GM18870 (cell line): ENCODE measurements around the gene C19orf25.
"Not testable (repeated sequence)": the region's sequence is repeated elsewhere in the genome, so short reads cannot be mapped to it uniquely, and the experiment has no call there.

Experiments
- ATAC-seq: cut with Tn5 transposase; IDR thresholded peaks from one replicate; pipeline ENCODE4 v1.9.1; 2021; ENCODE audit warnings: moderate library complexity; ENCODE audit not compliant: unreplicated experiment

The C19orf25 gene

GRCh38 chr19:1512671-1513498 is 33.9 kb upstream of the C19orf25 start, which contains the start of gene ADAMTSL5:
ADAMTSL5 (minus strand) TSS chr19:1513019; CDS start chr19:1510943, 2,076 bp downstream.
- ATAC-seq: no peak

GRCh38 chr19:1511318-1512317 is 32.6 kb upstream of the C19orf25 start:
- no peak for ATAC-seq

GRCh38 chr19:1510807-1511206 is 31.8 kb upstream of the C19orf25 start:
- no peak for ATAC-seq

DNA sequence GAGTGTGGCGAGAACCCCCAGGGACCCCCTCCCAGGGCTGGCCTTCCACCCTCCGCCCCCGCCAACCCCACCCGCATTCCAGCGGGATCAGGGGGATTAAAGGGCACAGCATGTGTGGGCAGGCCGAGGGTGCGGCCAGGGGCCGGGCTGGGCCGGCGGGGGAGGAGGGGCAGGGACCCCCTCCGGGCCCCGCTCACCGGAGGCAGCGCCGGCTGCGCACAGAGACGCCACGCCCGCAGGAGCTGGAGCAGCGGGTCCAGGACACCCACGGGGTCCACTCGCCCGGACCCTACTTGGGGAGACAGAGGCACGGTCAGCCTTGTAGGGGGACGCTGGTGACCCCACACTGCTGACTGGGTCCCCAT is 31.4 kb upstream of the C19orf25 start:
- ATAC-seq: no peak

GRCh38 chr19:1509602-1510441 is 30.8 kb upstream of the C19orf25 start:
- ATAC-seq: no peak

- ATAC-seq: no peak
These were observed 29.5 kb upstream of the C19orf25 start for GRCh38 chr19:1508507-1508856.

DNA sequence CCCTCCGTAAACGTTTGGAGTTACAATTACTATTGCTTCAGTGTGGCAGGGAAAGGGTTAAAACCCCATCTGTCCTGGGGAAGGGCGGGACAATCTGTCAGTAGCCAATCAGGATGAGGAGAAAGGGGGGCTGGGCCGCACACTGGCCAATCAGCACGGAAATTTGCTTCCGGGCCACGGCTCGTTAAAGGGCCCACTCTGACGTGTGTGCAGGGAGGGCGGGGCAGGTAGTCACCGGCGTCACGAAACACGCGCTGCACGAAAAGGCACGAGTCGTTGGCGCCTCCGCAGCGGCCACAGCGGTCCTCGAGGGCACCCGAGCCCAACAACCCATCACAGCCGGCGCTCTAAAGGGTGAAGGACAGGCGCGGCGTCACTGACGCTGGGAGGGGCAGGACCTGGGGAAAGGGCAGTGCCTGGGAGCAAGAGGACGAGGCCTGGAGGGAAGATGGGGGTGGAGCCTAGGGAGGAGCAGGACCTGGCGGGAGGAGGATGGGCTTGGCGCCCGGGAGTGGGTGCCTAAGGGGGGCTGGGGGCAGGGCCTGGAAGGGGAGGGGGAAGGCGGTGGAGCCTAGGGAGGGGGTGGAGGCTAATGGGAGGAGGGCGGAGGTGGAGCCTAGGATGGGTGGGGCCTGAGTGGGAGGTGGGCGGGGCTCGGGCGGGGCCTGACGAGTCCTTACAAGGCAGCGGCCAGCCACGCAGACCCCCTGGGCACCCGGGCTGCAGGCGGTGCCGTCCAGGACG is 28.9 kb upstream of the C19orf25 start:
- no peak for ATAC-seq

DNA sequence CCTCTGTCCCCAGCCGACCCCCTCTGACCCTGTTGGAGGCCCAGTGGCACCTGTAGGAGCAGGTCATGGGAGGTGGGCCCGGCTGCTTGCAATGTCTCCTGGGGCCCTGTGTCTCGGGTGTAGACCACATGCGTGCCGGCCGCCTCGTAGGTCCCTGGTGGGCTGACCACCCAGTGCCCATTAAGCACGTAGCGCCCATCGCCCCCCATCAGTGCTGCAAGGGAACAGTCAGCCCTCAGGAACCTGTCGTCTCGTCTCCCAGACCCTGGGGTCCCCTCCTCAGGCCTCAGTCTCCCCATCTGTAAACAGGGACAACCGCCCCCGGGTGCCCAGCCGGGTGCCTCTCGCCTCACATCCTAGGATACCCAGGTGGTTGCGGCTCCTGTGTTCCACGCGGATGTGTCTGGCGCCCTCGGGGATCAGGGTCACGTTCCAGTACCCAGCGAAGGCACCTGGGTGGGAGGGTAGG is 28.2 kb upstream of the C19orf25 start:
- no peak for ATAC-seq

- no peak for ATAC-seq
These were observed 27.2 kb upstream of the C19orf25 start for GRCh38 chr19:1505991-1506881.

DNA sequence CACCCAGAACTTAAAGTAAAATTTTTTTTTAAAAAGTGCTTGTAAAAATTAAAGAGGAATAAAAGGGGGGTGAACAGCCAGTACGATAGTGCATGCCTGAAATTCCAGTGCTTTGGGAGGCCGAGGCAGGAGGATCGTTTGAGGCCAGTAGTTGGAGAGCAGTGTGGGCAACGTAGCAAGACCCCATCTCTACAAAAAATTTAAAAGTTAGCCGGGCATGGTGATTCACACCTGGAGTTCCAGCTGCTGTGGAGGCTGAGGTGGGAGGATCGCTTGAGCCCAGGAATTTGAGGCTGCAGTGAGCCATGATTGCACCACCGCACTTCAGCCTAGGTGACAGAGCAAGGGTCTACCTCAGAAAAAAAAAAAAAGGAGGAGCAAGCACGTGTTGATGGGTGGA is 26.0 kb upstream of the C19orf25 start:
- no peak for ATAC-seq

- ATAC-seq: no peak
These were observed 25.1 kb upstream of the C19orf25 start for GRCh38 chr19:1503925-1504773.

DNA sequence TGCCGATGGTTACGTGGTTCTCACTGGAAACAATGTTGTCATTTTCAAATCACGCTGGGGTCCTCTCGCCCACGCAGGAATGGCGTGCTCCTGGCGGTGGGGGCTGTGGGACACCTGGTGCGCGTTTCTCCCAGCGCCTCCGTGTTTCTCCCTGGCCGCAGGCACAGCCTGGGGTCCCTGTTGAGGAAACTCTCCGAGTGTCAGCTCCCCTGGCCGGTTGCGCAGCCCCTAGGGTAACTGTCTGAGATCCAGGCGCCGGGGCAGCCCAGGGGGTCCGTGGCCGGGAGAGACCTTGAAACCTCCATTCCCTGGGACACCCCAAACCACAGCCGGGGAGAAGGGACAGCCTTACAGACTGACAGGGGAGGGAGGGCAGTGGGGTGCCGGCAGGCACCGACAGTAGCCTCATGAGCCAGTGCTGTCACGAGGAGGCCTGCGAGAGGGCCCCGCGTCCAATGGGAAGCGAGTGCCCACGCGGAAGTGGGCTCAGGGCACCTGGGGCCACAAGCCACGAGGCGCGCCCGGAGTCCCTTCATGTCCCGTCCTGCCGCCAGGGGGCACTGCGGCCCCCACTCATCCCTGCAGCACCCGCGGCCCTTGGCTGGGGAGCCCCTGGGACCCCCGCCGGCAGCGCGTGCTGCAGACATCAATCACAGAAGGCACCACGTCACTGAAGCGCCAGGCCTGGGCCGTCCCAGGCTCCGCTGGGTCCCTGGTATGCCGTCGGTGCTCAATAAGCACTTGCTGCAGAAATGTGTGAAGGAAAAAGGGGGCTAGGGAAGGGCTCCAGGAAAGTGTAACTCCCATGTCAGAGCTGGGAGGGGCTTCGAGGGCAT is 24.3 kb upstream of the C19orf25 start:
- ATAC-seq: no peak

- ATAC-seq: no peak
These were observed 23.5 kb upstream of the C19orf25 start for GRCh38 chr19:1502433-1503088.

- ATAC-seq: no peak
These were observed 22.2 kb upstream of the C19orf25 start for GRCh38 chr19:1501200-1501595.

- not testable (repeated sequence) for ATAC-seq
These were observed 20.2 kb upstream of the C19orf25 start for GRCh38 chr19:1499231-1499630.

GRCh38 chr19:1497578-1498235 is 18.7 kb upstream of the C19orf25 start:
- no peak for ATAC-seq
